Gastroesophageal sphincter (tissue), 3 donors: ENCODE measurements around the gene PAX7.

Experiments
- CTCF ChIP-seq, 4 experiments: fragments of 200-600 bp in 2 of 4; fragments of 450-650 bp in 2 of 4; sonication (generic) in 1 of 4; IDR thresholded peaks; one replicate each; pipeline ENCODE4 v1.5.1; 2017 to 2019; ENCODE audit warnings: antibody characterized with exemption in 4 of 4, mild to moderate bottlenecking in 2 of 4, moderate library complexity in 2 of 4
- EP300 ChIP-seq: sonication (generic); formaldehyde crosslinking; IDR thresholded peaks from one replicate; pipeline ENCODE4 v1.6.1; 2017; ENCODE audit warnings: antibody characterized with exemption, mild to moderate bottlenecking
- POLR2A ChIP-seq, 2 donors: fragments of 450-650 bp; IDR thresholded peaks; one replicate each; pipeline ENCODE4 v1.6.1; 2017; ENCODE audit warnings: antibody characterized with exemption in 2 of 2, mild to moderate bottlenecking in 2 of 2, moderate library complexity in 1 of 2
- POLR2AphosphoS5 ChIP-seq: sonication (generic); formaldehyde crosslinking; IDR thresholded peaks from one replicate; pipeline ENCODE4 v1.6.1; 2017; ENCODE audit warnings: antibody characterized with exemption

- no peak for TF ChIP-seq POLR2AphosphoS5
- no peak for TF ChIP-seq EP300
- no peak for TF ChIP-seq POLR2A (IDR thresholded peaks at IDR 0.05)
- TF ChIP-seq CTCF (IDR thresholded peaks at IDR 0.05), result no peak
These were observed 118.9 kb downstream of the PAX7 start for GRCh38 chr1:18749569-18749968.
